ENCODE measurements around the gene ABLIM3. TPM values are rescaled to one million over a fixed set of nuclear protein-coding genes. Genes with fewer than 3 reads are reported as not detected.

ABLIM3 gene
- polyA plus RNA-seq, 1 of the 3 experiments (the other 2 are of a cell fraction): 5.9 TPM

- H2AFZ ChIP-seq (ENCODE audit: low read depth): no peak overlapping the region
- H3K27ac ChIP-seq (ENCODE audit: low read depth in 2 of 2, low read length in 1 of 2): peak overlapping the region in 1 of 2 experiments; percentile 77; a peak in 2 of 4 replicates
- no peaks in the 10 kb centered on the region for H3K36me3 ChIP-seq (replicated peaks in 1 of 2; ENCODE audit: control insufficient read depth in 1 of 2, insufficient read depth in 2 of 2, low read length in 1 of 2)
- H3K9me2 ChIP-seq: no peaks in the 10 kb centered on the region
- no peaks in the 10 kb centered on the region for H3K9me3 ChIP-seq
- TF ChIP-seq GABPA (IDR thresholded peaks at IDR 0.05; ENCODE audit: low read depth) (no peak), NRF1 (IDR thresholded peaks at IDR 0.05; ENCODE audit: low read depth, low read length) (no peak), NFIC (IDR thresholded peaks at IDR 0.05; ENCODE audit: borderline replicate concordance) (no peak), FOXJ3 (CRISPR knock-in tag; IDR thresholded peaks at IDR 0.05) (no peak)
- no peak for DNase-seq
- H3F3A ChIP-seq (replicated peaks; ENCODE audit: insufficient read depth): peaks cover 27% of the 10 kb centered on the region
- H4K20me1 ChIP-seq (ENCODE audit: insufficient read depth): no peaks in the 10 kb centered on the region
- POLR2A ChIA-PET: no interaction called here
- CTCF ChIA-PET: interaction anchor here (1.1 kb wide), 1 partner anchor 10 kb away, joined by 3 read pairs; no protein-coding TSS in a partner anchor
- peaks cover 14% of the 10 kb centered on the region; the same call in 1 of the 2 replicates for H3K79me2 ChIP-seq (ENCODE audit: insufficient read depth)
- H3K9ac ChIP-seq: peak overlapping the region; percentile 13; the same call in 1 of the 2 replicates
- H3K27me3 ChIP-seq (ENCODE audit: insufficient read depth): no peaks in the 10 kb centered on the region
- H3K4me2 ChIP-seq: peak overlapping the region; percentile 36; the same call in 1 of the 2 replicates
- no peak overlapping the region for H3K4me3 ChIP-seq (ENCODE audit: low read depth in 2 of 2, low read length in 1 of 2)
- peaks cover 0 to 27% of the 10 kb centered on the region in 2 experiments; a peak in 2 of 4 replicates for H3K4me1 ChIP-seq (ENCODE audit: control insufficient read depth in 1 of 2, insufficient read depth in 2 of 2, low read depth in 1 of 2, low read length in 1 of 2)
- WGBS (ENCODE audit: low lambda C conversion rate): 91% methylated on average over 5 of the region's 6 CpGs
Measured at GRCh38 chr5:149172709-149173505, 31.6 kb downstream of the ABLIM3 start.

GRCh38 chr5:149174847-149175234 lies 33.5 kb downstream of the ABLIM3 start:
- 0 out of 2 replicates have a peak overlapping the region, but pooled peaks have one; percentile 26 for H2AFZ ChIP-seq (ENCODE audit: low read depth)
- H3K27me3 ChIP-seq (ENCODE audit: insufficient read depth): no peaks in the 10 kb centered on the region
- no peak overlapping the region for H3K4me3 ChIP-seq (ENCODE audit: low read depth in 2 of 2, low read length in 1 of 2)
- ChIA-PET POLR2A (no interaction called here), CTCF (interaction anchor here (0.9 to 1.4 kb wide), 3 partner anchors 9 to 444 kb away, joined by 3 to 4 read pairs (median 3); no protein-coding TSS in a partner anchor)
- no peak for DNase-seq
- peak overlapping the region; percentile 40 for H3K4me2 ChIP-seq
- no peaks in the 10 kb centered on the region for H3K9me2 ChIP-seq
- WGBS (ENCODE audit: low lambda C conversion rate): 89% methylated on average over 3 of the region's 3 CpGs
- H3K9ac ChIP-seq: peak overlapping the region; percentile 32; the same call in 1 of the 2 replicates
- H3F3A ChIP-seq (replicated peaks; ENCODE audit: insufficient read depth): peaks cover 27% of the 10 kb centered on the region
- H3K4me1 ChIP-seq (ENCODE audit: control insufficient read depth in 1 of 2, insufficient read depth in 2 of 2, low read depth in 1 of 2, low read length in 1 of 2): peaks cover 0 to 27% of the 10 kb centered on the region in 2 experiments; a peak in 2 of 4 replicates
- no peak for TF ChIP-seq JUND (IDR thresholded peaks at IDR 0.05)
- H3K36me3 ChIP-seq (replicated peaks in 1 of 2; ENCODE audit: control insufficient read depth in 1 of 2, insufficient read depth in 2 of 2, low read length in 1 of 2): no peaks in the 10 kb centered on the region
- peak overlapping the region in 1 of 2 experiments; percentile 77; a peak in 2 of 4 replicates for H3K27ac ChIP-seq (ENCODE audit: low read depth in 2 of 2, low read length in 1 of 2)
- H3K9me3 ChIP-seq: no peaks in the 10 kb centered on the region
- H3K79me2 ChIP-seq (ENCODE audit: insufficient read depth): peaks cover 14% of the 10 kb centered on the region; the same call in 1 of the 2 replicates
- no peaks in the 10 kb centered on the region for H4K20me1 ChIP-seq (ENCODE audit: insufficient read depth)

- 91% methylated on average over 11 of the region's 12 CpGs for WGBS (ENCODE audit: low lambda C conversion rate)
- Histone ChIP-seq H3K9ac (no peak overlapping the region), H3K36me3 (replicated peaks in 1 of 2; ENCODE audit: control insufficient read depth in 1 of 2, insufficient read depth in 2 of 2, low read length in 1 of 2) (no peaks in the 10 kb centered on the region), H3K27ac (ENCODE audit: low read depth in 2 of 2, low read length in 1 of 2) (peak overlapping the region in 1 of 2 experiments; percentile 77; a peak in 2 of 4 replicates), H3K4me2 (no peak overlapping the region), H3K9me2 (no peaks in the 10 kb centered on the region), H3K4me1 (ENCODE audit: control insufficient read depth in 1 of 2, insufficient read depth in 2 of 2, low read depth in 1 of 2, low read length in 1 of 2) (peaks cover 0 to 27% of the 10 kb centered on the region in 2 experiments; a peak in 3 of 4 replicates), H2AFZ (ENCODE audit: low read depth) (0 out of 2 replicates have a peak overlapping the region, but pooled peaks have one; percentile 26), H3K9me3 (no peaks in the 10 kb centered on the region), H3F3A (replicated peaks; ENCODE audit: insufficient read depth) (peaks cover 27% of the 10 kb centered on the region), H3K27me3 (ENCODE audit: insufficient read depth) (no peaks in the 10 kb centered on the region), H4K20me1 (ENCODE audit: insufficient read depth) (no peaks in the 10 kb centered on the region), H3K4me3 (ENCODE audit: low read depth in 2 of 2, low read length in 1 of 2) (no peak overlapping the region), H3K79me2 (ENCODE audit: insufficient read depth) (peaks cover 14% of the 10 kb centered on the region; the same call in 1 of the 2 replicates)
- DNase-seq: no peak
- TF ChIP-seq NFIC (IDR thresholded peaks at IDR 0.05; ENCODE audit: borderline replicate concordance): no peak
- TF ChIP-seq, protein P1, sequence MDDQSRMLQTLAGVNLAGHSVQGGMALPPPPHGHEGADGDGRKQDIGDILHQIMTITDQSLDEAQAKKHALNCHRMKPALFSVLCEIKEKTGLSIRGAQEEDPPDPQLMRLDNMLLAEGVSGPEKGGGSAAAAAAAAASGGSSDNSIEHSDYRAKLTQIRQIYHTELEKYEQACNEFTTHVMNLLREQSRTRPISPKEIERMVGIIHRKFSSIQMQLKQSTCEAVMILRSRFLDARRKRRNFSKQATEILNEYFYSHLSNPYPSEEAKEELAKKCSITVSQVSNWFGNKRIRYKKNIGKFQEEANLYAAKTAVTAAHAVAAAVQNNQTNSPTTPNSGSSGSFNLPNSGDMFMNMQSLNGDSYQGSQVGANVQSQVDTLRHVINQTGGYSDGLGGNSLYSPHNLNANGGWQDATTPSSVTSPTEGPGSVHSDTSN (IDR thresholded peaks at IDR 0.05): no peak
- ChIA-PET CTCF (interaction anchor here (0.5 to 1.4 kb wide), 6 partner anchors 8 to 444 kb away, joined by 3 to 4 read pairs (median 3); no protein-coding TSS in a partner anchor), POLR2A (no interaction called here)
Measured at GRCh38 chr5:149175346-149176105, 34.2 kb downstream of the ABLIM3 start.
